HepG2 (cell line): ENCODE measurements around the gene JSRP1. TPM values are rescaled to one million over a fixed set of nuclear protein-coding genes. Genes with fewer than 3 reads are reported as not detected.
A peak's percentile ranks its signal among the peaks of the same experiment; 100 is the strongest.

ENCODE experiments used
- MYPOP ChIP-seq: sonication (generic); formaldehyde crosslinking; IDR thresholded peaks from 2 replicates; pipeline ENCODE4 v1.8.1; 2023; ENCODE audit warnings: mild to moderate bottlenecking, moderate library complexity, missing genetic modification reagents
- STAG1 ChIP-seq: sonication (generic); formaldehyde crosslinking; IDR thresholded peaks from 2 replicates; pipeline ENCODE4 v1.4.0; 2020; ENCODE audit warnings: missing genetic modification reagents
- TEAD3 ChIP-seq: optimal IDR thresholded peaks from 2 replicates; pipeline ENCODE3; 2016; ENCODE audit warnings: borderline replicate concordance
- ZBTB39 ChIP-seq: sonication (generic); formaldehyde crosslinking; IDR thresholded peaks from 2 replicates; pipeline ENCODE4 v1.5.0; 2020; ENCODE audit warnings: missing genetic modification reagents
- ZNF280D ChIP-seq: sonication (generic); formaldehyde crosslinking; IDR thresholded peaks from 2 replicates; pipeline ENCODE4 v1.5.1; 2020; ENCODE audit warnings: mild to moderate bottlenecking, missing genetic modification reagents
- ZNF282 ChIP-seq: fragments of 450-650 bp; IDR thresholded peaks from 2 replicates; pipeline ENCODE4 v1.6.1; 2018; ENCODE audit not compliant: partially characterized antibody
- ZNF292 ChIP-seq: sonication (generic); formaldehyde crosslinking; IDR thresholded peaks from 2 replicates; pipeline ENCODE4 v1.8.1; 2022; ENCODE audit warnings: mild to moderate bottlenecking, low read depth, missing genetic modification reagents, borderline replicate concordance
- ZNF34 ChIP-seq: sonication (generic); formaldehyde crosslinking; IDR thresholded peaks from 2 replicates; pipeline ENCODE4 v1.4.0; 2020; ENCODE audit warnings: mild to moderate bottlenecking, missing genetic modification reagents, borderline replicate concordance
- ZNF549 ChIP-seq: sonication (generic); formaldehyde crosslinking; IDR thresholded peaks from 2 replicates; pipeline ENCODE4 v1.5.0; 2020; ENCODE audit warnings: missing genetic modification reagents
- ZNF562 ChIP-seq: sonication (generic); formaldehyde crosslinking; IDR thresholded peaks from 2 replicates; pipeline ENCODE4 v1.8.0; 2022; ENCODE audit warnings: missing genetic modification reagents, borderline replicate concordance
- ZNF597 ChIP-seq: sonication (generic); formaldehyde crosslinking; IDR thresholded peaks from 2 replicates; pipeline ENCODE4 v1.5.0; 2020; ENCODE audit warnings: missing genetic modification reagents
- polyA plus RNA-seq, 8 experiments: library from polyadenylated mRNA; depleted of rRNA in 3 of 8; stranded (reverse) in 7 of 8; unstranded in 1 of 8; fragments of >200 nt; fragmentation: Illumina TruSeq in 4 of 8; extraction: Trizol in 4 of 8; gene quantifications; 2 replicates each; pipeline versions ENCODE4 v1.2.1 to v1.2.3, GENCODE V29; 2011 to 2016; ENCODE audit warnings: low read depth in 4 of 8, missing spikeins in 1 of 8, mixed read lengths in 1 of 8; ENCODE audit not compliant: insufficient read depth in 1 of 8
- total RNA-seq, 5 experiments: library from RNA; depleted of rRNA; stranded (reverse); fragments of >200 nt; fragmentation: Illumina TruSeq; extraction: Trizol; gene quantifications; 2 replicates each; pipeline ENCODE4 v1.2.3, GENCODE V29; 2016; ENCODE audit warnings: low read depth in 1 of 5
- TF ChIP-seq, protein P1 (sequence below): sonication (generic); formaldehyde crosslinking; IDR thresholded peaks from 2 replicates; pipeline ENCODE4 v1.4.0; 2020; ENCODE audit warnings: missing genetic modification reagents, borderline replicate concordance

The JSRP1 gene
- total and polyA plus RNA-seq, 2 of the 13 experiments (the other 11 are each of a cell fraction or from before 2014, with no cell fraction given), result 0.16 to 0.38 TPM

- peak; percentile 95; the same call in 1 of the 2 replicates for TF ChIP-seq ZBTB39 (CRISPR knock-in tag)
- TF ChIP-seq MYPOP (CRISPR knock-in tag), result peak; percentile 93
- peak; percentile 28; the same call in 1 of the 2 replicates for TF ChIP-seq ZNF34 (CRISPR knock-in tag)
- no peak for TF ChIP-seq TEAD3
- TF ChIP-seq ZNF549 (CRISPR knock-in tag), result no peak
- peak; percentile 96 for TF ChIP-seq STAG1 (CRISPR knock-in tag)
- TF ChIP-seq ZNF562, result peak; percentile 73; the same call in 1 of the 2 replicates
- TF ChIP-seq ZNF292 (CRISPR knock-in tag), result peak; percentile 77; the same call in 1 of the 2 replicates
- TF ChIP-seq ZNF597, result 0 out of 2 replicates have a peak, but pooled peaks have one; percentile 87
- TF ChIP-seq ZNF280D (CRISPR knock-in tag), result peak; percentile 96
- TF ChIP-seq, protein P1, sequence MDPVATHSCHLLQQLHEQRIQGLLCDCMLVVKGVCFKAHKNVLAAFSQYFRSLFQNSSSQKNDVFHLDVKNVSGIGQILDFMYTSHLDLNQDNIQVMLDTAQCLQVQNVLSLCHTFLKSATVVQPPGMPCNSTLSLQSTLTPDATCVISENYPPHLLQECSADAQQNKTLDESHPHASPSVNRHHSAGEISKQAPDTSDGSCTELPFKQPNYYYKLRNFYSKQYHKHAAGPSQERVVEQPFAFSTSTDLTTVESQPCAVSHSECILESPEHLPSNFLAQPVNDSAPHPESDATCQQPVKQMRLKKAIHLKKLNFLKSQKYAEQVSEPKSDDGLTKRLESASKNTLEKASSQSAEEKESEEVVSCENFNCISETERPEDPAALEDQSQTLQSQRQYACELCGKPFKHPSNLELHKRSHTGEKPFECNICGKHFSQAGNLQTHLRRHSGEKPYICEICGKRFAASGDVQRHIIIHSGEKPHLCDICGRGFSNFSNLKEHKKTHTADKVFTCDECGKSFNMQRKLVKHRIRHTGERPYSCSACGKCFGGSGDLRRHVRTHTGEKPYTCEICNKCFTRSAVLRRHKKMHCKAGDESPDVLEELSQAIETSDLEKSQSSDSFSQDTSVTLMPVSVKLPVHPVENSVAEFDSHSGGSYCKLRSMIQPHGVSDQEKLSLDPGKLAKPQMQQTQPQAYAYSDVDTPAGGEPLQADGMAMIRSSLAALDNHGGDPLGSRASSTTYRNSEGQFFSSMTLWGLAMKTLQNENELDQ (CRISPR knock-in tag), result no peak
- TF ChIP-seq ZNF282, result no peak
Observed at GRCh38 chr19:2236314-2237050, 19.7 kb downstream of the JSRP1 start, which contains the start of the genes PLEKHJ1 and SF3A2 (continued).
